Testis (tissue), 2 donors: ENCODE results near the gene NUDT1.

Source experiments
- POLR2A ChIP-seq: fragments of 450-650 bp; IDR thresholded peaks from one replicate; pipeline ENCODE4 v1.6.1; 2017; ENCODE audit warnings: antibody characterized with exemption, mild to moderate bottlenecking, moderate library complexity
- TF ChIP-seq, protein P1 (sequence below), 3 experiments: fragments of 450-650 bp in 2 of 3; fragments of 200-600 bp in 1 of 3; sonication (generic) in 1 of 3; IDR thresholded peaks; one replicate each; pipeline ENCODE4 v1.5.1; 2016 to 2019; ENCODE audit warnings: antibody characterized with exemption in 3 of 3, mild to moderate bottlenecking in 2 of 3, moderate library complexity in 1 of 3

- TF ChIP-seq, protein P1, sequence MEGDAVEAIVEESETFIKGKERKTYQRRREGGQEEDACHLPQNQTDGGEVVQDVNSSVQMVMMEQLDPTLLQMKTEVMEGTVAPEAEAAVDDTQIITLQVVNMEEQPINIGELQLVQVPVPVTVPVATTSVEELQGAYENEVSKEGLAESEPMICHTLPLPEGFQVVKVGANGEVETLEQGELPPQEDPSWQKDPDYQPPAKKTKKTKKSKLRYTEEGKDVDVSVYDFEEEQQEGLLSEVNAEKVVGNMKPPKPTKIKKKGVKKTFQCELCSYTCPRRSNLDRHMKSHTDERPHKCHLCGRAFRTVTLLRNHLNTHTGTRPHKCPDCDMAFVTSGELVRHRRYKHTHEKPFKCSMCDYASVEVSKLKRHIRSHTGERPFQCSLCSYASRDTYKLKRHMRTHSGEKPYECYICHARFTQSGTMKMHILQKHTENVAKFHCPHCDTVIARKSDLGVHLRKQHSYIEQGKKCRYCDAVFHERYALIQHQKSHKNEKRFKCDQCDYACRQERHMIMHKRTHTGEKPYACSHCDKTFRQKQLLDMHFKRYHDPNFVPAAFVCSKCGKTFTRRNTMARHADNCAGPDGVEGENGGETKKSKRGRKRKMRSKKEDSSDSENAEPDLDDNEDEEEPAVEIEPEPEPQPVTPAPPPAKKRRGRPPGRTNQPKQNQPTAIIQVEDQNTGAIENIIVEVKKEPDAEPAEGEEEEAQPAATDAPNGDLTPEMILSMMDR (IDR thresholded peaks at IDR 0.05): no peak
- TF ChIP-seq POLR2A: no peak
Observed at GRCh38 chr7:2237109-2237602, 4.9 kb upstream of the NUDT1 start.
